ENCODE data around the gene SPTLC3.

Gene SPTLC3

GRCh38 chr20:13147971-13148370 lies 139.2 kb downstream of the SPTLC3 start:
- no peak overlapping the region for H3K27ac ChIP-seq (ENCODE audit: low read depth, low read length)

GRCh38 chr20:13148402-13148801 lies 139.6 kb downstream of the SPTLC3 start:
- Histone ChIP-seq H3K27ac (ENCODE audit: low read depth, low read length) (no peak overlapping the region), H3K4me3 (ENCODE audit: low read depth in 1 of 2, low read length in 2 of 2) (no peak overlapping the region)

More at GRCh38 chr20:13147971-13148370, 139.2 kb downstream of the SPTLC3 start:
- Histone ChIP-seq H3K9me3 (ENCODE audit: control insufficient read depth in 1 of 2, low read length in 2 of 2) (no peaks in the 10 kb centered on the region), H3K27me3 (ENCODE audit: control insufficient read depth in 1 of 2, insufficient read depth in 2 of 2, low read length in 2 of 2) (no peaks in the 10 kb centered on the region), H3K4me1 (ENCODE audit: control insufficient read depth in 1 of 2, insufficient read depth in 2 of 2, low read length in 2 of 2) (no peaks in the 10 kb centered on the region), H3K4me3 (ENCODE audit: low read depth in 1 of 2, low read length in 2 of 2) (no peak overlapping the region), H3K9ac (ENCODE audit: low read depth in 1 of 2, low read length in 2 of 2) (no peak overlapping the region), H3K36me3 (ENCODE audit: control insufficient read depth in 1 of 2, insufficient read depth in 2 of 2, low read length in 2 of 2) (peaks cover 0 to 14% of the 10 kb centered on the region in 2 donors)

GRCh38 chr20:13148961-13149360 lies 140.2 kb downstream of the SPTLC3 start:
- Histone ChIP-seq H3K27me3 (ENCODE audit: control insufficient read depth in 1 of 2, insufficient read depth in 2 of 2, low read length in 2 of 2) (no peaks in the 10 kb centered on the region), H3K9ac (ENCODE audit: low read depth in 1 of 2, low read length in 2 of 2) (no peak overlapping the region), H3K4me1 (ENCODE audit: control insufficient read depth in 1 of 2, insufficient read depth in 2 of 2, low read length in 2 of 2) (no peaks in the 10 kb centered on the region), H3K9me3 (ENCODE audit: control insufficient read depth in 1 of 2, low read length in 2 of 2) (no peaks in the 10 kb centered on the region), H3K4me3 (ENCODE audit: low read depth in 1 of 2, low read length in 2 of 2) (no peak overlapping the region), H3K27ac (ENCODE audit: low read depth, low read length) (no peak overlapping the region), H3K36me3 (ENCODE audit: control insufficient read depth in 1 of 2, insufficient read depth in 2 of 2, low read length in 2 of 2) (peaks cover 0 to 13% of the 10 kb centered on the region in 2 donors)

More at GRCh38 chr20:13148402-13148801, 139.6 kb downstream of the SPTLC3 start:
- no peaks in the 10 kb centered on the region for H3K9me3 ChIP-seq (ENCODE audit: control insufficient read depth in 1 of 2, low read length in 2 of 2)
- no peak overlapping the region for H3K9ac ChIP-seq (ENCODE audit: low read depth in 1 of 2, low read length in 2 of 2)
- no peaks in the 10 kb centered on the region for H3K4me1 ChIP-seq (ENCODE audit: control insufficient read depth in 1 of 2, insufficient read depth in 2 of 2, low read length in 2 of 2)
- H3K27me3 ChIP-seq (ENCODE audit: control insufficient read depth in 1 of 2, insufficient read depth in 2 of 2, low read length in 2 of 2): no peaks in the 10 kb centered on the region
- peaks cover 0 to 14% of the 10 kb centered on the region in 2 donors for H3K36me3 ChIP-seq (ENCODE audit: control insufficient read depth in 1 of 2, insufficient read depth in 2 of 2, low read length in 2 of 2)

GRCh38 chr20:13149371-13150105 lies 140.8 kb downstream of the SPTLC3 start:
- Histone ChIP-seq H3K27me3 (ENCODE audit: control insufficient read depth in 1 of 2, insufficient read depth in 2 of 2, low read length in 2 of 2) (no peaks in the 10 kb centered on the region), H3K9me3 (ENCODE audit: control insufficient read depth in 1 of 2, low read length in 2 of 2) (no peaks in the 10 kb centered on the region), H3K27ac (ENCODE audit: low read depth, low read length) (no peak overlapping the region), H3K9ac (ENCODE audit: low read depth in 1 of 2, low read length in 2 of 2) (no peak overlapping the region), H3K4me1 (ENCODE audit: control insufficient read depth in 1 of 2, insufficient read depth in 2 of 2, low read length in 2 of 2) (no peaks in the 10 kb centered on the region), H3K4me3 (ENCODE audit: low read depth in 1 of 2, low read length in 2 of 2) (no peak overlapping the region), H3K36me3 (ENCODE audit: control insufficient read depth in 1 of 2, insufficient read depth in 2 of 2, low read length in 2 of 2) (peaks cover 0 to 19% of the 10 kb centered on the region in 2 donors)

GRCh38 chr20:13158369-13158768 lies 149.6 kb downstream of the SPTLC3 start:
- no peaks in the 10 kb centered on the region for H3K4me1 ChIP-seq (ENCODE audit: control insufficient read depth in 1 of 2, insufficient read depth in 2 of 2, low read length in 2 of 2)
- no peak overlapping the region for H3K4me3 ChIP-seq (ENCODE audit: low read depth in 1 of 2, low read length in 2 of 2)
- no peaks in the 10 kb centered on the region for H3K9me3 ChIP-seq (ENCODE audit: control insufficient read depth in 1 of 2, low read length in 2 of 2)
- no peaks in the 10 kb centered on the region for H3K27me3 ChIP-seq (ENCODE audit: control insufficient read depth in 1 of 2, insufficient read depth in 2 of 2, low read length in 2 of 2)
- H3K36me3 ChIP-seq (ENCODE audit: control insufficient read depth in 1 of 2, insufficient read depth in 2 of 2, low read length in 2 of 2): peaks cover 11 to 25% of the 10 kb centered on the region in 2 donors
- no peak overlapping the region for H3K27ac ChIP-seq (ENCODE audit: low read depth, low read length)
- no peak overlapping the region for H3K9ac ChIP-seq (ENCODE audit: low read depth in 1 of 2, low read length in 2 of 2)

- H3K9ac ChIP-seq (ENCODE audit: low read depth in 1 of 2, low read length in 2 of 2): no peak overlapping the region
- no peaks in the 10 kb centered on the region for H3K9me3 ChIP-seq (ENCODE audit: control insufficient read depth in 1 of 2, low read length in 2 of 2)
- H3K27ac ChIP-seq (ENCODE audit: low read depth, low read length): no peak overlapping the region
- H3K27me3 ChIP-seq (ENCODE audit: control insufficient read depth in 1 of 2, insufficient read depth in 2 of 2, low read length in 2 of 2): no peaks in the 10 kb centered on the region
- peaks cover 11 to 14% of the 10 kb centered on the region in 2 donors for H3K36me3 ChIP-seq (ENCODE audit: control insufficient read depth in 1 of 2, insufficient read depth in 2 of 2, low read length in 2 of 2)
- no peaks in the 10 kb centered on the region for H3K4me1 ChIP-seq (ENCODE audit: control insufficient read depth in 1 of 2, insufficient read depth in 2 of 2, low read length in 2 of 2)
- no peak overlapping the region for H3K4me3 ChIP-seq (ENCODE audit: low read depth in 1 of 2, low read length in 2 of 2)
Observed at GRCh38 chr20:13159889-13160288, 151.1 kb downstream of the SPTLC3 start.

- no peak overlapping the region for H3K9ac ChIP-seq (ENCODE audit: low read depth in 1 of 2, low read length in 2 of 2)
- no peak overlapping the region for H3K4me3 ChIP-seq (ENCODE audit: low read depth in 1 of 2, low read length in 2 of 2)
- H3K27me3 ChIP-seq (ENCODE audit: control insufficient read depth in 1 of 2, insufficient read depth in 2 of 2, low read length in 2 of 2): no peaks in the 10 kb centered on the region
- H3K9me3 ChIP-seq (ENCODE audit: control insufficient read depth in 1 of 2, low read length in 2 of 2): no peaks in the 10 kb centered on the region
- H3K27ac ChIP-seq (ENCODE audit: low read depth, low read length): no peak overlapping the region
- no peaks in the 10 kb centered on the region for H3K4me1 ChIP-seq (ENCODE audit: control insufficient read depth in 1 of 2, insufficient read depth in 2 of 2, low read length in 2 of 2)
- peaks cover 4 to 8% of the 10 kb centered on the region in 2 donors for H3K36me3 ChIP-seq (ENCODE audit: control insufficient read depth in 1 of 2, insufficient read depth in 2 of 2, low read length in 2 of 2)
Observed at GRCh38 chr20:13165203-13165602, 156.4 kb downstream of the SPTLC3 start.

GRCh38 chr20:13166011-13166410 lies 157.2 kb downstream of the SPTLC3 start:
- H3K9me3 ChIP-seq (ENCODE audit: control insufficient read depth in 1 of 2, low read length in 2 of 2): no peaks in the 10 kb centered on the region
- peaks cover 4% of the 10 kb centered on the region in 2 donors for H3K36me3 ChIP-seq (ENCODE audit: control insufficient read depth in 1 of 2, insufficient read depth in 2 of 2, low read length in 2 of 2)
- H3K4me1 ChIP-seq (ENCODE audit: control insufficient read depth in 1 of 2, insufficient read depth in 2 of 2, low read length in 2 of 2): no peaks in the 10 kb centered on the region
- no peak overlapping the region for H3K27ac ChIP-seq (ENCODE audit: low read depth, low read length)
- no peak overlapping the region for H3K4me3 ChIP-seq (ENCODE audit: low read depth in 1 of 2, low read length in 2 of 2)
- H3K9ac ChIP-seq (ENCODE audit: low read depth in 1 of 2, low read length in 2 of 2): no peak overlapping the region
- H3K27me3 ChIP-seq (ENCODE audit: control insufficient read depth in 1 of 2, insufficient read depth in 2 of 2, low read length in 2 of 2): no peaks in the 10 kb centered on the region

- H3K9ac ChIP-seq (ENCODE audit: low read depth in 1 of 2, low read length in 2 of 2): no peak overlapping the region
- no peak overlapping the region for H3K27ac ChIP-seq (ENCODE audit: low read depth, low read length)
- H3K4me3 ChIP-seq (ENCODE audit: low read depth in 1 of 2, low read length in 2 of 2): no peak overlapping the region
- H3K36me3 ChIP-seq (ENCODE audit: control insufficient read depth in 1 of 2, insufficient read depth in 2 of 2, low read length in 2 of 2): peaks cover under 1 to 4% of the 10 kb centered on the region in 2 donors
- H3K27me3 ChIP-seq (ENCODE audit: control insufficient read depth in 1 of 2, insufficient read depth in 2 of 2, low read length in 2 of 2): no peaks in the 10 kb centered on the region
- no peaks in the 10 kb centered on the region for H3K4me1 ChIP-seq (ENCODE audit: control insufficient read depth in 1 of 2, insufficient read depth in 2 of 2, low read length in 2 of 2)
- no peaks in the 10 kb centered on the region for H3K9me3 ChIP-seq (ENCODE audit: control insufficient read depth in 1 of 2, low read length in 2 of 2)
Observed at GRCh38 chr20:13166437-13166836, 157.7 kb downstream of the SPTLC3 start.

- Histone ChIP-seq H3K4me1 (ENCODE audit: control insufficient read depth in 1 of 2, insufficient read depth in 2 of 2, low read length in 2 of 2) (no peaks in the 10 kb centered on the region), H3K27me3 (ENCODE audit: control insufficient read depth in 1 of 2, insufficient read depth in 2 of 2, low read length in 2 of 2) (no peaks in the 10 kb centered on the region), H3K9me3 (ENCODE audit: control insufficient read depth in 1 of 2, low read length in 2 of 2) (no peaks in the 10 kb centered on the region), H3K4me3 (ENCODE audit: low read depth in 1 of 2, low read length in 2 of 2) (no peak overlapping the region), H3K9ac (ENCODE audit: low read depth in 1 of 2, low read length in 2 of 2) (no peak overlapping the region), H3K27ac (ENCODE audit: low read depth, low read length) (no peak overlapping the region), H3K36me3 (ENCODE audit: control insufficient read depth in 1 of 2, insufficient read depth in 2 of 2, low read length in 2 of 2) (no peaks in the 10 kb centered on the region)
Observed at GRCh38 chr20:13169086-13169485, 160.3 kb downstream of the SPTLC3 start.
